ENCODE measurements around the gene CNTNAP2. TPM values are rescaled to one million over a fixed set of nuclear protein-coding genes. Genes with fewer than 3 reads are reported as not detected.

CNTNAP2 gene
- total and polyA plus RNA-seq, 9 of the 15 experiments (the other 6 are each of a cell fraction or from before 2014, with no cell fraction given): 0.04 to 0.62 (median 0.09) TPM; not detected in 4

- no peak overlapping the region for H3K9ac ChIP-seq (ENCODE audit: insufficient read depth in 1 of 2, low read depth in 2 of 2, low read length in 2 of 2)
- H4K20me1 ChIP-seq (replicated peaks; ENCODE audit: control insufficient read depth, insufficient read depth, low read length): no peaks in the 10 kb centered on the region
- H3K36me3 ChIP-seq (ENCODE audit: control insufficient read depth, insufficient read depth, low read length): no peaks in the 10 kb centered on the region
- H3K4me2 ChIP-seq (ENCODE audit: insufficient read depth, low read length): no peak overlapping the region
- BruUV-seq (replicated peaks): no TSS peak
- in situ Hi-C loops (cut with MboI) (no loop called here), intact Hi-C loops (cut with micrococcal nuclease) (no loop called here)
- ChIA-PET POLR2A (no interaction called here), CTCF (ENCODE audit: low intra/inter-chr PET ratio) (no interaction called here)
- H2AFZ ChIP-seq (ENCODE audit: low read depth, low read length): no peak overlapping the region
- DNase-seq (ENCODE audit: extremely low read depth in 1 of 4, low spot score in 3 of 4) (no peak), ATAC-seq (no peak), FAIRE-seq (no peak)
- TF ChIP-seq, protein P1, sequence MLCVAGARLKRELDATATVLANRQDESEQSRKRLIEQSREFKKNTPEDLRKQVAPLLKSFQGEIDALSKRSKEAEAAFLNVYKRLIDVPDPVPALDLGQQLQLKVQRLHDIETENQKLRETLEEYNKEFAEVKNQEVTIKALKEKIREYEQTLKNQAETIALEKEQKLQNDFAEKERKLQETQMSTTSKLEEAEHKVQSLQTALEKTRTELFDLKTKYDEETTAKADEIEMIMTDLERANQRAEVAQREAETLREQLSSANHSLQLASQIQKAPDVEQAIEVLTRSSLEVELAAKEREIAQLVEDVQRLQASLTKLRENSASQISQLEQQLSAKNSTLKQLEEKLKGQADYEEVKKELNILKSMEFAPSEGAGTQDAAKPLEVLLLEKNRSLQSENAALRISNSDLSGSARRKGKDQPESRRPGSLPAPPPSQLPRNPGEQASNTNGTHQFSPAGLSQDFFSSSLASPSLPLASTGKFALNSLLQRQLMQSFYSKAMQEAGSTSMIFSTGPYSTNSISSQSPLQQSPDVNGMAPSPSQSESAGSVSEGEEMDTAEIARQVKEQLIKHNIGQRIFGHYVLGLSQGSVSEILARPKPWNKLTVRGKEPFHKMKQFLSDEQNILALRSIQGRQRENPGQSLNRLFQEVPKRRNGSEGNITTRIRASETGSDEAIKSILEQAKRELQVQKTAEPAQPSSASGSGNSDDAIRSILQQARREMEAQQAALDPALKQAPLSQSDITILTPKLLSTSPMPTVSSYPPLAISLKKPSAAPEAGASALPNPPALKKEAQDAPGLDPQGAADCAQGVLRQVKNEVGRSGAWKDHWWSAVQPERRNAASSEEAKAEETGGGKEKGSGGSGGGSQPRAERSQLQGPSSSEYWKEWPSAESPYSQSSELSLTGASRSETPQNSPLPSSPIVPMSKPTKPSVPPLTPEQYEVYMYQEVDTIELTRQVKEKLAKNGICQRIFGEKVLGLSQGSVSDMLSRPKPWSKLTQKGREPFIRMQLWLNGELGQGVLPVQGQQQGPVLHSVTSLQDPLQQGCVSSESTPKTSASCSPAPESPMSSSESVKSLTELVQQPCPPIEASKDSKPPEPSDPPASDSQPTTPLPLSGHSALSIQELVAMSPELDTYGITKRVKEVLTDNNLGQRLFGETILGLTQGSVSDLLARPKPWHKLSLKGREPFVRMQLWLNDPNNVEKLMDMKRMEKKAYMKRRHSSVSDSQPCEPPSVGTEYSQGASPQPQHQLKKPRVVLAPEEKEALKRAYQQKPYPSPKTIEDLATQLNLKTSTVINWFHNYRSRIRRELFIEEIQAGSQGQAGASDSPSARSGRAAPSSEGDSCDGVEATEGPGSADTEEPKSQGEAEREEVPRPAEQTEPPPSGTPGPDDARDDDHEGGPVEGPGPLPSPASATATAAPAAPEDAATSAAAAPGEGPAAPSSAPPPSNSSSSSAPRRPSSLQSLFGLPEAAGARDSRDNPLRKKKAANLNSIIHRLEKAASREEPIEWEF (CRISPR knock-in tag; IDR thresholded peaks at IDR 0.05): no peak
- peak; percentile 70; the same call in 1 of the 2 replicates for TF ChIP-seq ZNF431 (CRISPR knock-in tag; IDR thresholded peaks at IDR 0.05)
- TF ChIP-seq, protein P2, sequence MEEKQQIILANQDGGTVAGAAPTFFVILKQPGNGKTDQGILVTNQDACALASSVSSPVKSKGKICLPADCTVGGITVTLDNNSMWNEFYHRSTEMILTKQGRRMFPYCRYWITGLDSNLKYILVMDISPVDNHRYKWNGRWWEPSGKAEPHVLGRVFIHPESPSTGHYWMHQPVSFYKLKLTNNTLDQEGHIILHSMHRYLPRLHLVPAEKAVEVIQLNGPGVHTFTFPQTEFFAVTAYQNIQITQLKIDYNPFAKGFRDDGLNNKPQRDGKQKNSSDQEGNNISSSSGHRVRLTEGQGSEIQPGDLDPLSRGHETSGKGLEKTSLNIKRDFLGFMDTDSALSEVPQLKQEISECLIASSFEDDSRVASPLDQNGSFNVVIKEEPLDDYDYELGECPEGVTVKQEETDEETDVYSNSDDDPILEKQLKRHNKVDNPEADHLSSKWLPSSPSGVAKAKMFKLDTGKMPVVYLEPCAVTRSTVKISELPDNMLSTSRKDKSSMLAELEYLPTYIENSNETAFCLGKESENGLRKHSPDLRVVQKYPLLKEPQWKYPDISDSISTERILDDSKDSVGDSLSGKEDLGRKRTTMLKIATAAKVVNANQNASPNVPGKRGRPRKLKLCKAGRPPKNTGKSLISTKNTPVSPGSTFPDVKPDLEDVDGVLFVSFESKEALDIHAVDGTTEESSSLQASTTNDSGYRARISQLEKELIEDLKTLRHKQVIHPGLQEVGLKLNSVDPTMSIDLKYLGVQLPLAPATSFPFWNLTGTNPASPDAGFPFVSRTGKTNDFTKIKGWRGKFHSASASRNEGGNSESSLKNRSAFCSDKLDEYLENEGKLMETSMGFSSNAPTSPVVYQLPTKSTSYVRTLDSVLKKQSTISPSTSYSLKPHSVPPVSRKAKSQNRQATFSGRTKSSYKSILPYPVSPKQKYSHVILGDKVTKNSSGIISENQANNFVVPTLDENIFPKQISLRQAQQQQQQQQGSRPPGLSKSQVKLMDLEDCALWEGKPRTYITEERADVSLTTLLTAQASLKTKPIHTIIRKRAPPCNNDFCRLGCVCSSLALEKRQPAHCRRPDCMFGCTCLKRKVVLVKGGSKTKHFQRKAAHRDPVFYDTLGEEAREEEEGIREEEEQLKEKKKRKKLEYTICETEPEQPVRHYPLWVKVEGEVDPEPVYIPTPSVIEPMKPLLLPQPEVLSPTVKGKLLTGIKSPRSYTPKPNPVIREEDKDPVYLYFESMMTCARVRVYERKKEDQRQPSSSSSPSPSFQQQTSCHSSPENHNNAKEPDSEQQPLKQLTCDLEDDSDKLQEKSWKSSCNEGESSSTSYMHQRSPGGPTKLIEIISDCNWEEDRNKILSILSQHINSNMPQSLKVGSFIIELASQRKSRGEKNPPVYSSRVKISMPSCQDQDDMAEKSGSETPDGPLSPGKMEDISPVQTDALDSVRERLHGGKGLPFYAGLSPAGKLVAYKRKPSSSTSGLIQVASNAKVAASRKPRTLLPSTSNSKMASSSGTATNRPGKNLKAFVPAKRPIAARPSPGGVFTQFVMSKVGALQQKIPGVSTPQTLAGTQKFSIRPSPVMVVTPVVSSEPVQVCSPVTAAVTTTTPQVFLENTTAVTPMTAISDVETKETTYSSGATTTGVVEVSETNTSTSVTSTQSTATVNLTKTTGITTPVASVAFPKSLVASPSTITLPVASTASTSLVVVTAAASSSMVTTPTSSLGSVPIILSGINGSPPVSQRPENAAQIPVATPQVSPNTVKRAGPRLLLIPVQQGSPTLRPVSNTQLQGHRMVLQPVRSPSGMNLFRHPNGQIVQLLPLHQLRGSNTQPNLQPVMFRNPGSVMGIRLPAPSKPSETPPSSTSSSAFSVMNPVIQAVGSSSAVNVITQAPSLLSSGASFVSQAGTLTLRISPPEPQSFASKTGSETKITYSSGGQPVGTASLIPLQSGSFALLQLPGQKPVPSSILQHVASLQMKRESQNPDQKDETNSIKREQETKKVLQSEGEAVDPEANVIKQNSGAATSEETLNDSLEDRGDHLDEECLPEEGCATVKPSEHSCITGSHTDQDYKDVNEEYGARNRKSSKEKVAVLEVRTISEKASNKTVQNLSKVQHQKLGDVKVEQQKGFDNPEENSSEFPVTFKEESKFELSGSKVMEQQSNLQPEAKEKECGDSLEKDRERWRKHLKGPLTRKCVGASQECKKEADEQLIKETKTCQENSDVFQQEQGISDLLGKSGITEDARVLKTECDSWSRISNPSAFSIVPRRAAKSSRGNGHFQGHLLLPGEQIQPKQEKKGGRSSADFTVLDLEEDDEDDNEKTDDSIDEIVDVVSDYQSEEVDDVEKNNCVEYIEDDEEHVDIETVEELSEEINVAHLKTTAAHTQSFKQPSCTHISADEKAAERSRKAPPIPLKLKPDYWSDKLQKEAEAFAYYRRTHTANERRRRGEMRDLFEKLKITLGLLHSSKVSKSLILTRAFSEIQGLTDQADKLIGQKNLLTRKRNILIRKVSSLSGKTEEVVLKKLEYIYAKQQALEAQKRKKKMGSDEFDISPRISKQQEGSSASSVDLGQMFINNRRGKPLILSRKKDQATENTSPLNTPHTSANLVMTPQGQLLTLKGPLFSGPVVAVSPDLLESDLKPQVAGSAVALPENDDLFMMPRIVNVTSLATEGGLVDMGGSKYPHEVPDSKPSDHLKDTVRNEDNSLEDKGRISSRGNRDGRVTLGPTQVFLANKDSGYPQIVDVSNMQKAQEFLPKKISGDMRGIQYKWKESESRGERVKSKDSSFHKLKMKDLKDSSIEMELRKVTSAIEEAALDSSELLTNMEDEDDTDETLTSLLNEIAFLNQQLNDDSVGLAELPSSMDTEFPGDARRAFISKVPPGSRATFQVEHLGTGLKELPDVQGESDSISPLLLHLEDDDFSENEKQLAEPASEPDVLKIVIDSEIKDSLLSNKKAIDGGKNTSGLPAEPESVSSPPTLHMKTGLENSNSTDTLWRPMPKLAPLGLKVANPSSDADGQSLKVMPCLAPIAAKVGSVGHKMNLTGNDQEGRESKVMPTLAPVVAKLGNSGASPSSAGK (IDR thresholded peaks at IDR 0.05): no peak
- no peaks in the 10 kb centered on the region for H3K4me1 ChIP-seq (replicated peaks in 1 of 2; ENCODE audit: control insufficient read depth in 2 of 2, insufficient read depth in 2 of 2, low read length in 2 of 2)
- WGBS (ENCODE audit: insufficient coverage, low coverage, missing lambda C conversion rate): 4% methylated on average over 1 of the region's 1 CpG
- H3K4me3 ChIP-seq: no peak overlapping the region
- no peaks in the 10 kb centered on the region for H3K27me3 ChIP-seq (ENCODE audit: control insufficient read depth in 2 of 2, insufficient read depth in 2 of 2, low read length in 2 of 2)
- no peaks in the 10 kb centered on the region for H3K9me3 ChIP-seq (replicated peaks; ENCODE audit: control insufficient read depth, insufficient read depth, low read depth, low read length)
- H3K27ac ChIP-seq (ENCODE audit: extremely low read depth, low read depth, low read length): no peak overlapping the region
- no peaks in the 10 kb centered on the region for H3K9me1 ChIP-seq (ENCODE audit: control insufficient read depth, insufficient read depth, low read length)
- no peaks in the 10 kb centered on the region for H3K79me2 ChIP-seq (ENCODE audit: control insufficient read depth, insufficient read depth, low read length)
Observed at GRCh38 chr7:146626912-146627311, 510.3 kb downstream of the CNTNAP2 start.
